Mammary epithelial cell (primary cell): ENCODE data around the gene MDC1.

Experiments used
- EZH2 ChIP-seq: IDR thresholded peaks from 2 replicates; pipeline ENCODE4 v1.6.1; 2012; ENCODE audit warnings: low read length, inconsistent platforms, borderline replicate concordance
- TF ChIP-seq, protein P1 (sequence below), 2 donors: IDR thresholded peaks in 1 of 2; conservative IDR thresholded peaks in 1 of 2; 2 replicates each; pipeline ENCODE4 v1.5.1; 2011 to 2012; ENCODE audit warnings: inconsistent platforms in 2 of 2, low read length in 2 of 2, mild to moderate bottlenecking in 2 of 2, control low read depth in 1 of 2, low read depth in 1 of 2; ENCODE audit not compliant: insufficient read depth in 1 of 2; ENCODE audit errors: extremely low read depth in 1 of 2

DNA sequence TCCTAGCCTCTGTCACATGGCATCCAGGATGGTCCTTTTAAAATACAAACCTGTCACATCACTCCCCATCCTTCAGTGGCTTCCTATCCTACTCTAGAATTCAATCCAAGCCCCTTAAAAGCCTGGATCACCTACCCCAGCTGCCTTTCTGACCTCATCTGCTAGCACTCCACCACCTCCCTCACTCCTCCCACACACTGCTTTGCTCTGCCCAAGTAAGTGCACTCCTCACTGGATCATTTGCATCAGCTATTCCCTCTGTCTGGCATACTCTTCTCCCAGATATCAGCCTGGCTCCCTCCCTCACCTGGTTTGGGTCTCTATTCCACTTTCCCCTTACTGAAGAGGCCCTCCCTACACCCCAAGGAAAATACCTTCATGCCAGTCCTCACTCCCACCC lies 59.6 kb downstream of the MDC1 start:
- TF ChIP-seq EZH2 = no peak
- TF ChIP-seq, protein P1, sequence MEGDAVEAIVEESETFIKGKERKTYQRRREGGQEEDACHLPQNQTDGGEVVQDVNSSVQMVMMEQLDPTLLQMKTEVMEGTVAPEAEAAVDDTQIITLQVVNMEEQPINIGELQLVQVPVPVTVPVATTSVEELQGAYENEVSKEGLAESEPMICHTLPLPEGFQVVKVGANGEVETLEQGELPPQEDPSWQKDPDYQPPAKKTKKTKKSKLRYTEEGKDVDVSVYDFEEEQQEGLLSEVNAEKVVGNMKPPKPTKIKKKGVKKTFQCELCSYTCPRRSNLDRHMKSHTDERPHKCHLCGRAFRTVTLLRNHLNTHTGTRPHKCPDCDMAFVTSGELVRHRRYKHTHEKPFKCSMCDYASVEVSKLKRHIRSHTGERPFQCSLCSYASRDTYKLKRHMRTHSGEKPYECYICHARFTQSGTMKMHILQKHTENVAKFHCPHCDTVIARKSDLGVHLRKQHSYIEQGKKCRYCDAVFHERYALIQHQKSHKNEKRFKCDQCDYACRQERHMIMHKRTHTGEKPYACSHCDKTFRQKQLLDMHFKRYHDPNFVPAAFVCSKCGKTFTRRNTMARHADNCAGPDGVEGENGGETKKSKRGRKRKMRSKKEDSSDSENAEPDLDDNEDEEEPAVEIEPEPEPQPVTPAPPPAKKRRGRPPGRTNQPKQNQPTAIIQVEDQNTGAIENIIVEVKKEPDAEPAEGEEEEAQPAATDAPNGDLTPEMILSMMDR (conservative IDR thresholded peaks at IDR 0.05 in 1 of 2, IDR thresholded peaks at IDR 0.05 in 1 of 2; ENCODE audit: extremely low read depth in 1 of 2, insufficient read depth in 1 of 2, low read depth in 1 of 2, low read length in 2 of 2) = no peak
